ENCODE measurements around the gene RAB10.
"Not testable (repeated sequence)": the region's sequence is repeated elsewhere in the genome, so short reads cannot be mapped to it uniquely, and the experiment has no call there.

Gene RAB10

GRCh38 chr2:26064846-26065245 lies 31.0 kb downstream of the RAB10 start:
- no peak for DNase-seq

GRCh38 chr2:26067186-26067974 lies 33.5 kb downstream of the RAB10 start:
- DNase-seq: no peak

DNA sequence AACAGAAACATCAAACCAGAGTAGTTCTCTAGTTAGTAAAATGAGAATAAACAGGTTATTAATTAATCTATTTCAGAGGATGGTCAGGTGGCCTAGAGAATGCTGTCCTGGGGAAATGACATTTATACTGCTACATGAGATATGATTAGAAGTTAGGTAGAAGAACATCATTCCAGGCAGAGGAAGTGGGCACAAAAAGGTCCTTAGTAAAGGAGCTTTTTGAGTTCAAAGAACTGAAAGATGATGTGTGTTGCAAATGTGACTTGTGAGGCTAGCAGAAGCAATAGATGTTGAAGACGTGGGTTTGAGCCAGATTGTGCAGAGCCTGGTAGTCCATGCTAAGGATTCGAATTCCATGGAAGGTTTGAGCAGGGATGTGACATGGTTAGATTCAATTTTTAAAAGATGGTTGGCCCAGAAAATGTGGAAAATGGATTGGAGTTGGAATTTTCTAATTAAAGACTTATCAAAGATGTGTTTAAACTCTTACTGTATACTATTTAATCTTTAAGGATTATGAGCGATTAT lies 34.2 kb downstream of the RAB10 start:
- no peak for DNase-seq

- DNase-seq: peak; percentile 45
These were observed 34.9 kb downstream of the RAB10 start for GRCh38 chr2:26068602-26069298.

DNA sequence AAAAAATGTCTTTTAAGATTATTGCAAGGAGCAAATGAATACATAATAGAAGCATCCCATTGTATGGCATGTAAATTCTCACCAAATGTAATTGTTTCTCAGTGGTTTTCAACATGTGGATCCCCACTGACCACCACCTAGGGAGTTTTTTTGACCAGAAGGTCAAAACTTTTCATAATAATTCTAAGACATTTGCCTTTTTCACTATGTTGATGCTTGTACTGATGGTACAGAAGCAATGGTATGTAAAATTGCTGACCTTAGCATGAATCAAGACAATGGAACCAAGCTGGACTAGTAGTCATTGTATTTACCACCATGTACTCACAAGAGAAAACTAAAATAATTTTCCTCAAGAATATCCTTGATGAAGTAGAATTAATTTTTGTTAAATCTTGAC lies 36.8 kb downstream of the RAB10 start:
- DNase-seq: no peak

DNA sequence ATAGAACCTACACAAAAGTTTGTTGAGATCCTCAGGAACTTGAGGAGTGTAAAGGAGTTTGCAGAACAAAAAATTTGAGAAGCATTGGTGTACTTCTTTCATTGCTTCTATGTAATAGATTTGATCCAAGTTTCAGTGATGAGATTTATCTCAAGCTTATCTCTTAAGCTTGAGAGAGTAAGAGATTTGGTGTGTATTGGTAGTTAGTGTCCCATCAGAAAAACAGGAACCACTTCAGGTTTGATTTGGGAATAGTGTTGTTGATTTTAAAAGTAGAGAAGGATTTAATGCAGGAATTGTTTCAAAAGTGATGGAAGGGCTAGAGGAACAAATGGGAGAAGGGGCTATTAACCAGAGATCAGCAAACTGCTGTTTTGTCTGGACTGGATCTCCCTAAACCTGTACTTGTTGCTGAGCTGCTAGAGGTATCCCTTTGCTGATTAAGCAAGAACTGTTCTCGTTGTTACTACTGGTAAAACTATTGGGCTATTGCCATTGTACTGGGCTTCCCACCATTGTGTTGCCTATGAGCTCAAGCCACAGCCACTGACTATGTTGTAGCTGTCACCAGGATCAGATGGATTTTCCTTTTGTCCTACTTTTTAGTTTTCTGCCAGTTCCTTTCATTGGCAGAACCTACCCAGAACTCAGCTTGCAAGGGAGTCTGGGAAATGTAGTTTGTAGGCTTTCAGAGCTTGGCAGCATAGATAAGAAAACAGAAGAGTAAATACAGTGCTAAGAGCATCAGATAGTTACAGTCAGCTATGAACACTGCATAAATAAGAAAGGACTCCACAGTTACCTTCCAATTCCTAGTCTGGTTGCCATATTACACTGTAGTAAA lies 39.3 kb downstream of the RAB10 start:
- no peak for DNase-seq

DNA sequence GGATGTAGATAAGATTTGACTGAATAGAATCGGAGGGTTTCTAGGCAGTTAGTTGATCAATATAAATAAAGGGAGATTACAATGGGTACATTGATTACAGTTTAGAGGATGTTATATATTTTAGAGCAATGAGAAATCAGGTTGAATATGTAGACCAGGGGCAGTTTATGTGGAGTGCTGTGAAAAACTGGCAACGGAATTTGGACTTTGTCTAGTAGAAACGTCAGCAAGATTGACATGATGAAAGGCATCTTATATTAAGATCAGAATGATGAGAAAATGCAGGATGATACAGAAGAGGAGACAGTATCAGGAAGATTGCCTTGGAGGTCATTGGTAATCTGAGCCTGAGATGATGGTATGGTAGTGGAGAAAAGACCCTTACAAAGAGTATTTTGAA lies 39.9 kb downstream of the RAB10 start:
- no peak for DNase-seq

- DNase-seq: no peak
These were observed 40.8 kb downstream of the RAB10 start for GRCh38 chr2:26074676-26075075.

GRCh38 chr2:26075173-26075572 lies 41.3 kb downstream of the RAB10 start:
- no peak for DNase-seq

GRCh38 chr2:26076001-26076587 lies 42.2 kb downstream of the RAB10 start:
- no peak for DNase-seq

DNA sequence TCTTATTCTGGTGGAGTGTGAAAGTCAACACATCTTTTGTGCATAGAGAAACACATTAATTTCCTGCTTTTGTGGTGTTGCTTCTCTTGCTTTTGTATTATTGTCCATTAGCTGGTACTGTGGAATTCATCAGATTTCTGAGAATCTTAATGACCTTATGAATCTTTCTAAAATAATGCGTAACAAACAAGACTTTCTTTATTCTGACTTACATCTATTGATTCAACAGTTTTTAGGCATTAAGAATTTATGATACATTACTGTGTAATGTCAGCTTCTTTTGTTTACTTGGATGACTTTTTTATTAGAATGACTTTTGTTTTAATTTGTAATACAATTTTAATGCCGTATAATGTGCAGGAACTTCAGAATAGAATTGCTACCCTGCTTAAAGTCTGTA lies 43.4 kb downstream of the RAB10 start:
- no peak for DNase-seq

GRCh38 chr2:26078939-26079338 lies 45.1 kb downstream of the RAB10 start:
- DNase-seq: no peak

- no peak for DNase-seq
These were observed 46.5 kb downstream of the RAB10 start for GRCh38 chr2:26080356-26080755.

DNA sequence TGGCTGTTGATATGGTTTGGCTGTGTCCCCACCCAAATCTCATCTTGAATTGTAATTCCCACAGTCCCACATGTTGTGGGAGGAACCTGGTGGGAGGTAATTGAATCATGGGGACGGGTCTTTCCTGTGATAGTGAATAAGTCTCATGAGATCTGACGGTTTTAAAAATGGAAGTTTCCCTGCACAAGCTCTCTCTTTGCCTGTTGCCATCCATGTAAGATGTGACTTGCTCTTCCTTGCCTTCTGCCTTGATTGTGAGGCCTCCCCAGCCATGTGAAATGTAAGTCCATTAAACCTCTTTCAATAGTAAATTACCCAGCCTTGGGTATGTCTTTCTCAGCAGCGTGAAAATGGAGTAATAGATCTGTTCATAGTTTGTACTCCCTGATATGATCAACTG lies 47.0 kb downstream of the RAB10 start:
- DNase-seq: not testable (repeated sequence)

DNA sequence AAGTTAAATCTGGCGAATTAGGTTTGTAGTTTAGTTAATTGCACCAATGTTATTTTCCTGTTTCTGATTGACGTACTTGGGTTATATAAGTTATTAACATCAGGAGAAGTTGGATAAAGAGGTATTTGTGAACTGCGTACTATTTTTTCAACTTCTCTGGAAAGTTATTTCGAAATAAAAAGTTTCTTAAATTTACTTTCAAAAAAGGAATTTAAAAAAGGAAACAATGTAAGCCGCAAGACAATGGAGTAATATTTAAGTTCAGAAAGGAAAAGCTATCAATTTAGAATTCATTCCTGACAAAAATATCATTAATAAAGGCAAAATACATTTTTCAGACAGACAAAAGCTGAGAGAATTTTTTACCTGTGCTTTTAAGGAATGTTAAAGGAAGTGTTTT lies 47.7 kb downstream of the RAB10 start:
- no peak for DNase-seq

GRCh38 chr2:26086155-26086637 lies 52.3 kb downstream of the RAB10 start:
- no peak for DNase-seq

GRCh38 chr2:26086779-26087178 lies 52.9 kb downstream of the RAB10 start:
- DNase-seq: no peak

DNA sequence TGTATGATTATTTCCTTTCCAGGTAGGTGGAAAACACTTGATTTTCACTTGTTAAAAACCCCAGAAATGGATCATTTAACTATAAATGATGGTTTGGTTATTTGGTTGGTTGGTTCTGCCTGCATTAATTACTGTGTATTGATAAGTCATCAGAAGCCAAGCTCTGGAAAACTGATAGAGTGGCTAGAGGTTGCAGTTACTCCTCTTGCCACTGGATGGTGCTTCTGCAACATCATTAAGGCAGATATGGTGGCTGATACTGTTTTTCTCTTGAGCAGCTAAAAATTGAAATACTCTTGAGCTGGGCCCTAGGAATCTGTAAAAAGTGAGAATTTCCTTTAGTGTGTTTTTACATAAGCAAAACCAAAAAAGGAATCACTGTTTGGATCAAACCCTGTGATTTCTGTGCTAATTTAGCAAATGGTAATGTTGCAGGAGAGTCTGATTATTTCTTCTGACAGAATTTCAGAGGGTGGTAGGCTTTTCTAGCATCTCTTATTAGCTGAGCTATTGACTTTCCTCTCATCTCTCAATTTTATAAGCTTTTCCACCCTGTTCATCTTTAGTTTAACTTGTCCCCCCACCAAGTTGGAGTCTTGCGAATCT lies 54.3 kb downstream of the RAB10 start:
- DNase-seq: peak; percentile 9

DNA sequence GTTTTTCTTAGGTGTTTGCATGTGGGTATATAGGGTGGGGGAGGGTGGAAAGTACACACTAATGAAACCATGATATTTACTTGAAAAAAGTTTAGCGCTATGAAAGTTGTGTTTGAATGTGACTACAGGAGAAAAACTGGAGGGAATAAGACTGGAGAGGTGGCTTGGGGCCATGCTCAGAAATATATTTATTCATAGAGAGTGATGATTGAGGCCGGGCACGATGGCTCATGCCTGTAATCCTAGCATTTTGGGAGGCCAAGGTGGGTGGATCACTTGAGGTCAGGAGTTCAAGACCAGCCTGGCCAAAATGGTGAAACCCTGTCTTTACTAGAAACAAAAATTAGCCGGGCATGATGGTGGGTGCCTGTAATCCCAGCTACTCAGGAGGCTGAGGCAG lies 55.0 kb downstream of the RAB10 start:
- not testable (repeated sequence) for DNase-seq

DNA sequence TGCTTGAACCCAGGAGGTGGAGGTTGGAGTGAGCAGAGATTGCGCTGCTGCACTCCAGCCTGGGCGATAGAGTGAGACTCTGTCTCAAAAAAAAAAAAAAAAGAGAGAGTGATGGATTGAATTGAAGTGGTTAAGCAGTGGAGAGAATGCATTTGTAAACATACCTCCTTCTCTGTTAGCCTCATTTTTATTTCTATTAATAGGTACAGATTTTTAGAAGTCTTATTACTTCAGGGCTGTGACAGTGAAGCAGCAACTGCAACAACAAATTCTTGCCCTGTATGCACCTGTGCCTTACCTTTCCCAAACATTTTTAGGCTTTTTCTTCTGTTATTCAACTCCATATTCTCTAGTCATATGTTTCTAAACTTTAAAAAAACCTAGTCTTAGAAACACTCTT lies 55.5 kb downstream of the RAB10 start:
- no peak for DNase-seq

- no peak for DNase-seq
These were observed 61.9 kb downstream of the RAB10 start for GRCh38 chr2:26095758-26096157.

DNA sequence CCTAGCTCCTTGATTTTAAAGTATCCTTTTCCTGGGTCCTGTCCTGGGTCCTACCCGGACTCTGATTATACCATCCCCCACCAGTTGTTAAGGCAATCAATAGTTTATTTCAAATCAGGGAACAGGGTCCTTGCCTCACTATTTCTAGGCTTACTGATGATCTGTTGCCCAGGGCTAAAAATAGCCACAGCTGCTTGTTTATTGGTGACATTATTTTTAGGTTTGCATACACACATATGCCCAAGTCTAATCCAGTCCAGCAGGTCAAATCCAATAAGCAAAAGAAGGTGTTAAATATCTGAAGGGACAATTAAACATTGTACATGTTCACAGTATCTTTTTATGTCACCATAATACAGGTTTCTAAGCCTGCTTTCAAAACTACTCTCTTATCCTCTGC lies 66.0 kb downstream of the RAB10 start:
- DNase-seq: no peak

Data from central memory CD4-positive, alpha-beta T cell (primary cell).